T-helper 9 cell (primary cell): ENCODE data around the gene JAK1.
"Not testable (repeated sequence)": the region's sequence is repeated elsewhere in the genome, so short reads cannot be mapped to it uniquely, and the experiment has no call there.

ENCODE experiments used
- DNase-seq: peaks from one replicate; pipeline ENCODE4 v3.0.0-alpha.2; 2020

JAK1 gene

GRCh38 chr1:64948216-64948615 lies 18.1 kb downstream of the JAK1 start:
- no peak for DNase-seq

DNA sequence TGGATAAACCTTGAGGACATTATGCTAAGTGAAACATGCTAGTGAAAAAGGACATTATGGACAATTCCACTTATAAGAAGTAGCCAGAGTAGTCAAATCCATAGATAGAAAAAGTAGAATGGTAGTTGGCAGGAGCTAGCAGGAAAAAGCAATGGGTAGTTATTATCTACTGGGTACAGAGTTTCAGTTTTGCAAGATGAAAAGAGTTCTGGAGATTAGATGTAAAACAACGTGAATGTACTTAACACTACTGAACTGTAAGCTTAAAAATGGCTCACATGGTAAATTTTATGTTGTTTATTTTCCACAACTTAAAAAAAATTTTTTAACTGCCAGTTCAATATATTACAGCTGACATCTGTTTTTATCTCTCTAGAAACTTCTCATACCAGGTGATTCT lies 19.4 kb downstream of the JAK1 start:
- no peak for DNase-seq

GRCh38 chr1:64944913-64945312 lies 21.4 kb downstream of the JAK1 start:
- no peak for DNase-seq

GRCh38 chr1:64942675-64943074 lies 23.7 kb downstream of the JAK1 start:
- no peak for DNase-seq

DNA sequence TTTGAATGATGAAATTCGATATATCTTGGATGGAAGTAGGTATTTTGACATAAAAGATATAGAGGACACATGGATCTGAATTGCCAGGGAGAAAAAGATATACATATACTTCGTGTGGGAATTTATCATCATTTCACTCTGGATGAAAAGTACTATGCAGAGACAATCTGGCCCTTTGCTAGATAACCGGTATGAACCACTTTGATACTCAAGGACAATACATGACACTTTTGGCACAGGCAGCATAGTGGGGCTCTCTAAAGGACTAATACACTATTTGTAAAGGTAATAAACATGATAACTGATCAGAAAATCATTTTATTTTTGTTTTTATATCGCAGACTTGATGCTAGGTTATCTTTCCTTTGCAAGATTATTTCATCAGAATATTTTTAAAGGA lies 24.2 kb downstream of the JAK1 start:
- no peak for DNase-seq

- DNase-seq: no peak
These were observed 24.8 kb downstream of the JAK1 start for GRCh38 chr1:64941461-64942117.

GRCh38 chr1:64940025-64940424 lies 26.3 kb downstream of the JAK1 start:
- DNase-seq: no peak

DNA sequence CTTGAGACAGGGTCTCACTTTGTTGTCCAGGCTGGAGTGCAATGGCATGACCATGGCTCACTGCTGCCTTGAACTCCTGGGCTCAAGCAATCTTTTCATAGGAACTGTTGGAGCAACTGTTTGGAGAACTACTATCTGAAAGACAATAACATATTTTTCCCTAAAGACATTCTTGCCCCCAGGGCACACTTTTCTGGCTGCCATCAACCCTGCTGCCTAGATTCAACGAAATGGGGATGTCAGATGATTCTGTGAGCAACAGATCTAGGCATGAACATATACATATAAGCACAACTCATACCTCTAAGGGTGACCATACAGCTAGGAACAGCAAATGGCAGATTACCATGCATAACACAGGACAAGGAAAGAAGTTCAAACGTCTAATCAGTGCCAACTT lies 27.4 kb downstream of the JAK1 start:
- DNase-seq: no peak

GRCh38 chr1:64936956-64937355 lies 29.4 kb downstream of the JAK1 start:
- no peak for DNase-seq

GRCh38 chr1:64935551-64936155 lies 30.7 kb downstream of the JAK1 start:
- no peak for DNase-seq

GRCh38 chr1:64934878-64935275 lies 31.5 kb downstream of the JAK1 start:
- no peak for DNase-seq

DNA sequence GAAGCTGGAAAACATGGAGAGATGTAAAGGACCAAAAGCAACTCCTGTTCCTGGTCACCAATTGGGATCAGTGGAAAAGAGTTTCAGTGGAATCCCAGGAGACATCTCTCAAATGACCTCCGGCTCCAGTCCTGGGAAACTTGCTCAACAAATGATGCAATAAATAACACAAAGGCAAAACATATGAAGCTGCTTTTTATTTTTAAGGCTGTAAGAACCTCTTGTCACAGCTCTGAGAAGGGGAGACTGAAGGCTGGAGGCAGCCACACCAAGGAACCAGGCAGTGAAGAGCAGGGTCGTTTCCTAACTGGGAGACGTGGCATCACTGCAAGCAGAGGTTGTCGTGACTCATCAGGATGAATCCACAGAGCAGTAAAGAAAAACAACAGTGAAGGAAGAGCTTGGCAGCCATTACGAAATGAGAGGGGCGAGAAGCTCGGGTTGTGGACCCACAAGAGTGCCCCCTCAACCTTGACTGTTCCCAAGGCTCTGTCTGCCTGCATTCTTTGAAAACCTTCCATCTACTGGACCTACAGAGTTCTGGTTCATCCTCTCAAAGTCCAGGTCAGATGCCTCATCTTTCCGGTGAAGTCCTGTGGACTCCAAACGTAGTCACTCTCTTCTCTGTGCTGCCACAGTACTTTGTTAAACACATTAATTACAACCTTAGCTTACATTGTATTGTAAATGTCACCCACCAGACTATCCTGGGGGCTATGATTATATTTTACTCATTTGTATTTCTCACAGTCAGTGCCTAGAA lies 32.1 kb downstream of the JAK1 start:
- DNase-seq: no peak

DNA sequence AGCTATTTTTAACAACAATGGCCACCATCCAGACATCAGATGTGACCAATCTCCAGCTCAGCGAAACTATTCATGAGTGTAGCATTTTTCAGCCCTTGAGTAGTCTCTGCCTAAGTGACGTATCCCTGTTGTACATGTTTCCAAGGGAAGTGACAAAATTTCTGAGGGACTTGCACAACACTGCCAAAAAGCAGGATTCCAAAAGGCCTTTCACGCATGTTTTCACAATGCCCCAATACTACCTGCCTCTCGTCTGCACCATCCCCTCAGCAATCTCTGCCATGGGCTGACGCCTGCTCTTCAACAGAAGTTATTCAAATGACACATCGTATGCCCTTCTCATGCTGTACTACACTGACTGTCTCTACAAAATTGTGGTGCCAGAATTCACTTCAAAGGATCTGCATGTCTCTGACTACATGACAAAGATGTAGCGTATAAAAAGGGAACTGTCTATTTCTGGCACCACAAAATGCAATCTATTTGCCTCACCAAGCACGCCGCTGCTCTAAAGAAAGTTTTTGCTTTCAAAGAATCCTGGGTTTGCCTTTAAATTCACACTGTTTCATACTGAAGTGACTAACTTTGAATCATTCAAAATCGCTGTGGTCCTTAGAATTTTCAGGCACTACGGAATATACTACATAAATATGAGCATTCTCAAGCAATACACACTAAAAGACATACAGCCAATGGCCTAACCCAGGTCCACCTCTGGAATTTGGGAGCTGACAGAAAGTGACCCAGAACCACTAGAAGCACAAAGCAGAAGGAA lies 32.9 kb downstream of the JAK1 start:
- no peak for DNase-seq

DNA sequence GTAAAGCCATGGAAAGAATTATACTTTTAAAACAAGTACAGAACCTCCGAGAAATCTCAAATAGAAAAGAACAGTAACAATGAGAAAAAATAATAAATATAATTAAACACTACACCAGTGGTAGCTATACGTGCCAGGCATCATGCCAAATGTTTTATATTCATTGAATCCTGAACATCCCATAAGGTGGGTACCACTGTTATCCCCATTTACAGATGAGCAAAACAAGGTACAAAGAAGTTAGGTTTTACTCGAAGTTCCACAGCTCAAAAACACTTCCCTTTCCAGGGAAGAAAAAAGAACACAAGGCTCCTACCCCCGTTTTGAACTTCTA lies 33.4 kb downstream of the JAK1 start:
- no peak for DNase-seq

GRCh38 chr1:64930640-64931039 lies 35.7 kb downstream of the JAK1 start:
- DNase-seq: not testable (repeated sequence)

DNA sequence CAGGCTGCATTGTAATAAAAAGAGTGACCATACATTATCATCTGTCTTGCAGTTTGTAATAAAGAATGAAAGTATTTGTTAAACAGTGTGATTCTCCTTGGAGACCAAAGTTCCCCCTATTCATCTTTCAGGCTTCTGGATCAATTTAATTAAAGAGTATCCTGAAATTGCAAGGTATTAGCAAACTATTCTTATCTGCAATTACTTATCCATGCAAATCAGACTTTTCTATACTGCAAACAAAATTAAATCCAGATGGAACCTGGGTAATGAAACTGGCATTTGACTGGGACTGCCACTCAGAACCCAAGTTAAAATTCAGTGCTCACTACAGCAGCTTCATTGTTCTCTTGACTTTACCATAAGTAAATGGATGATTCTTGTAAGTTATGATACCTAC lies 37.1 kb downstream of the JAK1 start:
- DNase-seq: no peak

DNA sequence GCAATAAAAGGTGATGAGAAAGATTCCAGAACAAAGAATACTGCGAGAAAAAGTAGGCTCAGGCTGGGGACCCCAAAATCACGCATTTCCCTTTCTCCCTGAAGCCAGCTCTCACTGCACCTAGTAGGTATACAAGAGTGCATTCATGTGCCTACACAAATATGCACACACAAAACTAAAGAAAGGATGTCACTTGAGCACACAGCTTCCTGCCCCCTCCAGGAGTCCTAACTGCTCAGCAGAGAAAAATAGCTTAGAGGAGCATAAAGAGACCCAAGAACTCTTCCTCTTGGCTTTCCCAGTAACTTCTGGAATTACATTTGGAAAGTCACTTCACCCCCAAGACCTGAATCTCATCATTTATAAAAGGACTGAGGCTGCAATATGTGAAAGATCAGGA lies 38.0 kb downstream of the JAK1 start:
- DNase-seq: no peak

- DNase-seq: no peak
These were observed 40.8 kb downstream of the JAK1 start for GRCh38 chr1:64925594-64925993.

GRCh38 chr1:64923294-64923718 lies 43.0 kb downstream of the JAK1 start:
- no peak for DNase-seq

DNA sequence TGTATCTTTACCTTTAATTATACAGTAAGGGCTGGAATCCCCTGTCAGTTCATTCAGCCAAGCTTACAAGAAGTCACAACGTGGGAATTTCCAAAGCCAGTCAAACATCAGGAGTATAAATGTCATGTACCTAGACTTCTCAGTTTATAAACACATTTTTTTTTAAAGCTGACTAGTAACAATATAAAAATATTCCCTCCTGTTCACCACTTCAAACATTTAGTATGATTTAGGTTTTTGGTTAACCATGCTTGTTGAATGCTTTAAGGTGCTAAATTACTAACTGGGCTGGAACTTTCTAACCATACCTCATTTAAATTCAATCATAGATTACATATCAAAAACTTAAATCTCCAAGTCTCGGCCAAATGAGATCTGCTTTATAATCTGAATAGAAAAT lies 44.0 kb downstream of the JAK1 start:
- DNase-seq: no peak

- DNase-seq: no peak
These were observed 44.6 kb downstream of the JAK1 start for GRCh38 chr1:64921771-64922170.

DNA sequence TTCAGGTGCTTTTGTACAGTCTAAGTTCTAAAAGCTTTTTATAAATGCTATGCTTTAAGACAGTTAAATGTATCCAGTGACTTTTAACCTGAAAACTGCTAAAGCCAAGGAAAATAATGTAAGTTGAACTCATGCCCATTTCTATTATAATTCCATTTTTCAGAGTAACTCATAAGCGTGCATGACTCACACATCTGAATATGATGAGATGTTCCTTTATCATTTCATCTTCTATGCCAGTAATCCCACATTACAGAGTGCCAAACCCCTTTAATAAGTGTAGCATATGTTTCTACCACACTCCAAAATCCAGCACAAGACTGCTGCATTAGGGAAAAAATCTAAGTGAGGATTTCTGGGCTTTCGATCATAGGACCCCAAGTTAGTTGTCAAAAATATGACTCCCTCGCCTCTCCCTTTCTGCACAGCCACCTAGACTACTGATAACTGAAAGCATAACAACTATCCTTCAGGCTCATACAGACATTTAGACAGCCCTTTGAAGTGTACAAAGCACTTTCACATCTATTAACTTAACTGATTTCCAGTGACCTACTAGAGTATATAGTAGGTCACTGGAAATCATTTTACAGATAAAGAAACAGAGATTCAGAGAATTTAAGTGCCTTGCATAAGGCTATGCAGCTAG lies 45.3 kb downstream of the JAK1 start:
- no peak for DNase-seq

- not testable (repeated sequence) for DNase-seq
These were observed 47.2 kb downstream of the JAK1 start for GRCh38 chr1:64919120-64919519.
